Measurements from ENCODE around the gene COQ10B. TPM values are rescaled to one million over a fixed set of nuclear protein-coding genes. Genes with fewer than 3 reads are reported as not detected.
"Not testable (repeated sequence)": the region's sequence is repeated elsewhere in the genome, so short reads cannot be mapped to it uniquely, and the experiment has no call there.

The COQ10B gene
- total RNA-seq, 1 donor from 2014 or later = 12.7 TPM

DNA sequence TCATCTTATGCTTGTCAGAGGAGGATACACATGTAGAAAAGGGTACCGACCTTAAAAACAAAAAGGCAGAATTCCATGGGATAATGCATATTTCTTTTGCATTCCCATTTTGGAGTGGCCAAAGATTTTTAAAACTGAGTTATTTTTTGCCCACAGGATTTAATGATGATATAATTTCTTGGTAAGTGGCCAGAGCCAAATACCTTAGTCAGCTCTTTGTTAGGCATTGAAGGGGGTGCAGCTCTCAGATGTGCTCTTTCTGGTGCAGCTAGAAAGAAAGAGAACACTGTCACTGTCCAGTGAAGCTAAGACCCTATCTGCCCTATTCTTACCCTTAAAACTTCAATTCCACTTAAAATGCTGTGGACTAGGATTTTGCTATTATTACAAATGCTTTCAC lies 10.8 kb downstream of the COQ10B start:
- TF ChIP-seq, protein P1, sequence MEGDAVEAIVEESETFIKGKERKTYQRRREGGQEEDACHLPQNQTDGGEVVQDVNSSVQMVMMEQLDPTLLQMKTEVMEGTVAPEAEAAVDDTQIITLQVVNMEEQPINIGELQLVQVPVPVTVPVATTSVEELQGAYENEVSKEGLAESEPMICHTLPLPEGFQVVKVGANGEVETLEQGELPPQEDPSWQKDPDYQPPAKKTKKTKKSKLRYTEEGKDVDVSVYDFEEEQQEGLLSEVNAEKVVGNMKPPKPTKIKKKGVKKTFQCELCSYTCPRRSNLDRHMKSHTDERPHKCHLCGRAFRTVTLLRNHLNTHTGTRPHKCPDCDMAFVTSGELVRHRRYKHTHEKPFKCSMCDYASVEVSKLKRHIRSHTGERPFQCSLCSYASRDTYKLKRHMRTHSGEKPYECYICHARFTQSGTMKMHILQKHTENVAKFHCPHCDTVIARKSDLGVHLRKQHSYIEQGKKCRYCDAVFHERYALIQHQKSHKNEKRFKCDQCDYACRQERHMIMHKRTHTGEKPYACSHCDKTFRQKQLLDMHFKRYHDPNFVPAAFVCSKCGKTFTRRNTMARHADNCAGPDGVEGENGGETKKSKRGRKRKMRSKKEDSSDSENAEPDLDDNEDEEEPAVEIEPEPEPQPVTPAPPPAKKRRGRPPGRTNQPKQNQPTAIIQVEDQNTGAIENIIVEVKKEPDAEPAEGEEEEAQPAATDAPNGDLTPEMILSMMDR (conservative IDR thresholded peaks at IDR 0.05) = no peak
- DNase-seq (ENCODE audit: extremely low spot score, unreplicated experiment) = no peak
- Mint-ChIP-seq H3K27ac (no peak overlapping the region), H3K27me3 (no peaks in the 10 kb centered on the region), H3K9me3 (no peaks in the 10 kb centered on the region), H3K4me3 (no peak overlapping the region), H3K4me1 (ENCODE audit: unreplicated experiment) (no peaks in the 10 kb centered on the region), H3K36me3 (peaks cover 8% of the 10 kb centered on the region)

DNA sequence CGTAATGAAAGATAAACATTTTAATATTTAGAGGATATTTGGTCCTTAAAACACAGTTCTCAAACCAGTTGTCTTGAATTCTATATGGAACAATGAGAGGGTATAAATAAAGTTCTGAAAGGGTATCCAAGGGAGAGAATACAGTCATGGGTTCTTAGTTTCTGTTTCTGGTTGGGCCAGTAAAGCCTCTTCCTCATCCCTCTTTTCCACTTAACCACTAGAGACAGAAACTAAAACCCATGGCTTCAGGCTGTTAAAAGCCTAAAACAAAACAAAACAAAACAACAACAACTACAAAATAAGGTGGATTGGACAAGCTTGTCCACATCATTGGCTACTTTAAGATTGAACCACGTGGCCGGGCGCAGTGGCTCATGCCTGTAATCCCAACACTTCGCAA lies 18.8 kb downstream of the COQ10B start:
- no peak overlapping the region for H3K27ac Mint-ChIP-seq
- no peak for DNase-seq (ENCODE audit: extremely low spot score, unreplicated experiment)
- no peaks in the 10 kb centered on the region for H3K4me1 Mint-ChIP-seq (ENCODE audit: unreplicated experiment)
- TF ChIP-seq, protein P1 (conservative IDR thresholded peaks at IDR 0.05) = no peak
- no peaks in the 10 kb centered on the region for H3K9me3 Mint-ChIP-seq
- H3K36me3 Mint-ChIP-seq = peaks cover 4% of the 10 kb centered on the region
- H3K4me3 Mint-ChIP-seq = no peak overlapping the region
- H3K27me3 Mint-ChIP-seq = no peaks in the 10 kb centered on the region

GRCh38 chr2:197477797-197478196 lies 24.4 kb downstream of the COQ10B start:
- H3K27ac Mint-ChIP-seq = no peak overlapping the region
- H3K9me3 Mint-ChIP-seq = no peaks in the 10 kb centered on the region
- no peaks in the 10 kb centered on the region for H3K4me1 Mint-ChIP-seq (ENCODE audit: unreplicated experiment)
- no peak overlapping the region for H3K4me3 Mint-ChIP-seq
- no peaks in the 10 kb centered on the region for H3K27me3 Mint-ChIP-seq
- TF ChIP-seq, protein P1 (conservative IDR thresholded peaks at IDR 0.05) = no peak
- H3K36me3 Mint-ChIP-seq = peaks cover 10% of the 10 kb centered on the region
- no peak for DNase-seq (ENCODE audit: extremely low spot score, unreplicated experiment)

DNA sequence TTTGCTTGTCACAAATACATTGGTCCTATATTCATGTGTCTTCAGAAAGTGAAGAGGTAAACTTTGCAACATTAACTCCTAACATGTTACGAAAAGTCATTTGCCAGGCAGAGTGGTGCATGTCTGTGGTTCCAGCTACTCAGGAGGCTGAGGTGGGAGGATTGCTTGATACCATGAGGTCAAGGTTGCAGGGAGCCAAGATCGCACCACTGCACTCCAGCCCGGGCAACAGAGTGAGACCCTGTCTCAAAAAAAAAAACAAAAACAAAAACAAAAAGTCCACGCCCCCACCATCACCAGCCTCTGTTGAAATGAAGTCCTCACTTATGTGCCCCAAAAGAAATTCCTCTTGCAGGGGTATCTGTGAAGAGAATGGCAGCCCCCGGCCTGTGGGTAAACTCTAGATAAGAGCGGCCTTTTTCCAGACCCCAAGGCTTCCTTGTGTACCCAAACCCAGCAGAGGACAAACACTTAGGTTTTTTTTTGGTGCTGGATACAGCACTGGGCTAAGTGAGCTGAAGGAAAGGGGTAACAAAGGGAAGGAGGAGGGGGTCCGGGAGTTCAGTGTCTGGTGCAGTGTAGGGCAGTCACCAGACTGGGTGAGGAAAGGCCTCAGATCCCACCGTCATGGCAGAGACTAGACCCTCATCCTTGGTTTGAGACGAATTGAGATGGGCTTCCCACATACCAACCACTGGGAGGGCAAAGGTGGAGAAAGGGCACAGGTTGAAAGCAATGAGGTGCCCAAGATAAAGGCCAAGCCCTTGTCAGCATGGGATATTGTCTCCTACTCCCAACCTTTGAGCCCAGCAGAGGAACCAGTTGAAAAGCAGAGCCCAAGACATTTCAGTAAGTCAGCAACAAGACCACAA lies 27.0 kb downstream of the COQ10B start:
- Mint-ChIP-seq H3K27me3 (no peaks in the 10 kb centered on the region), H3K4me1 (ENCODE audit: unreplicated experiment) (no peaks in the 10 kb centered on the region), H3K36me3 (peaks cover 15% of the 10 kb centered on the region), H3K9me3 (no peaks in the 10 kb centered on the region), H3K4me3 (no peak overlapping the region), H3K27ac (no peak overlapping the region)
- no peak for DNase-seq (ENCODE audit: extremely low spot score, unreplicated experiment)
- TF ChIP-seq, protein P1 (conservative IDR thresholded peaks at IDR 0.05) = no peak

DNA sequence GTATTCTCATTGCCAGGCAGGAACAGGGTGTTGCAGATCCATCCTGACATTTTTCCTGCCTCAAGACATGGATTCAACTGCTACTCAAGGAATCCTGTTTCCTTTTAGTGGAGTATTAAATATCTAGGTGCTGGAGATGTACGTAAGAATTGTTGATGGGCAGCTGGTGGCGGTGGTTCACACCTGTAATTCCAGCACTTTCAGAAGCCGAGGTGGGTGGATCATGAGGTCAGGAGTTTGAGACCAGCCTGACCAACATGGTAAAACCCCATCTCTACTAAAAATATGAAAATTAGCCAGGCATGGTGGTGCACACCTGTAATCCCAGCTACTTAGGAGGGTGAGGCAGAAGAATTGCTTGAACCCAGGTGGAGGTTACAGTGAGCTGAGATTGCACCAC lies 30.9 kb downstream of the COQ10B start:
- not testable (repeated sequence) for H3K4me3 Mint-ChIP-seq; H3K27me3 Mint-ChIP-seq; DNase-seq (ENCODE audit: extremely low spot score, unreplicated experiment); H3K9me3 Mint-ChIP-seq; H3K4me1 Mint-ChIP-seq (ENCODE audit: unreplicated experiment); H3K27ac Mint-ChIP-seq
- peaks cover 35% of the 10 kb centered on the region for H3K36me3 Mint-ChIP-seq

- H3K36me3 Mint-ChIP-seq = peaks cover 43% of the 10 kb centered on the region
- no peaks in the 10 kb centered on the region for H3K4me1 Mint-ChIP-seq (ENCODE audit: unreplicated experiment)
Observed at GRCh38 chr2:197486175-197486574, 32.8 kb downstream of the COQ10B start.

More at GRCh38 chr2:197486175-197486574, 32.8 kb downstream of the COQ10B start:
- DNase-seq (ENCODE audit: extremely low spot score, unreplicated experiment) = no peak
- Mint-ChIP-seq H3K9me3 (no peaks in the 10 kb centered on the region), H3K27ac (no peak overlapping the region), H3K4me3 (no peak overlapping the region), H3K27me3 (no peaks in the 10 kb centered on the region)
- TF ChIP-seq, protein P1 (conservative IDR thresholded peaks at IDR 0.05) = no peak

Measured in type B pancreatic cell (in vitro differentiated cells).